SK-N-SH (cell line): ENCODE results near the gene CACNG3. TPM values are rescaled to one million over a fixed set of nuclear protein-coding genes. Genes with fewer than 3 reads are reported as not detected.

Source experiments
- CTCF ChIA-PET: fragments of 300-600, 350-600 bp; formaldehyde crosslinking; extraction: SDS; loops from one replicate; lab custom pipeline; 2021; lab: Yijun Ruan, JAX
- POLR2A ChIA-PET: fragments of 350-600 bp; sonication (Branson Sonifier 250); formaldehyde crosslinking; extraction: SDS; loops from one replicate; lab custom pipeline; 2020; ENCODE audit warnings: antibody characterized with exemption, inconsistent platforms; lab: Yijun Ruan, JAX
- DNase-seq: peaks from one replicate; pipeline ENCODE4 v3.0.0; 2012
- H2AFZ ChIP-seq: fragments of 200-600 bp; sonication (generic); 2 replicates; pipeline ENCODE4 v1.8.1; 2016; ENCODE audit warnings: antibody characterized with exemption, mild to moderate bottlenecking, low read depth
- H3F3A ChIP-seq: fragments of 200-600 bp; sonication (generic); replicated peaks from 2 replicates; pipeline ENCODE3; 2016; ENCODE audit warnings: antibody characterized with exemption, mild to moderate bottlenecking; ENCODE audit not compliant: insufficient read depth
- H3K27ac ChIP-seq, 2 experiments: fragments of 200-500 bp in 1 of 2; fragments of 200-600 bp in 1 of 2; sonication (Bioruptor generic) in 1 of 2; sonication (generic), shearing (Covaris generic) in 1 of 2; 2 replicates each; pipeline versions ENCODE4 v1.5.1 to v1.6.1; 2014 to 2016; ENCODE audit warnings: low read depth in 2 of 2, inconsistent platforms in 1 of 2, low read length in 1 of 2, mild to moderate bottlenecking in 1 of 2, mixed read lengths in 1 of 2
- H3K27me3 ChIP-seq: fragments of 200-600 bp; sonication (generic), shearing (Covaris generic); 2 replicates; pipeline ENCODE4 v1.6.1; 2016; ENCODE audit warnings: mixed run types; ENCODE audit not compliant: insufficient read depth
- H3K36me3 ChIP-seq, 2 experiments: fragments of 200-500 bp in 1 of 2; fragments of 200-600 bp in 1 of 2; sonication (Bioruptor generic) in 1 of 2; sonication (generic) in 1 of 2; replicated peaks in 1 of 2; 2 replicates each; pipeline versions ENCODE3 to v1.5.1; 2014 to 2016; ENCODE audit warnings: low read length in 1 of 2, mild to moderate bottlenecking in 1 of 2; ENCODE audit not compliant: insufficient read depth in 2 of 2, control insufficient read depth in 1 of 2
- H3K4me1 ChIP-seq, 2 experiments: fragments of 200-500 bp in 1 of 2; fragments of 200-600 bp in 1 of 2; sonication (Bioruptor generic) in 1 of 2; sonication (generic), shearing (Covaris generic) in 1 of 2; 2 replicates each; pipeline versions ENCODE4 v1.5.1 to v1.6.1; 2014 to 2016; ENCODE audit warnings: low read depth in 1 of 2, low read length in 1 of 2, mixed run types in 1 of 2; ENCODE audit not compliant: insufficient read depth in 2 of 2, control insufficient read depth in 1 of 2
- H3K4me2 ChIP-seq: fragments of 200-600 bp; sonication (generic), shearing (Covaris generic); 2 replicates; pipeline ENCODE4 v1.6.1; 2017; ENCODE audit warnings: mixed run types
- H3K4me3 ChIP-seq, 2 experiments: fragments of 200-500 bp in 1 of 2; fragments of 200-600 bp in 1 of 2; sonication (Bioruptor generic) in 1 of 2; sonication (generic), shearing (Covaris generic) in 1 of 2; 2 replicates each; pipeline versions ENCODE4 v1.5.1 to v1.8.1; 2014 to 2016; ENCODE audit warnings: low read depth in 2 of 2, inconsistent platforms in 1 of 2, low read length in 1 of 2, mild to moderate bottlenecking in 1 of 2, mixed read lengths in 1 of 2, moderate library complexity in 1 of 2
- H3K79me2 ChIP-seq: fragments of 200-600 bp; sonication (generic); 2 replicates; pipeline ENCODE4 v1.8.1; 2017; ENCODE audit warnings: mild to moderate bottlenecking; ENCODE audit not compliant: insufficient read depth
- H3K9ac ChIP-seq: fragments of 200-600 bp; sonication (generic); 2 replicates; pipeline ENCODE4 v1.6.1; 2017; ENCODE audit warnings: mixed run types
- H3K9me2 ChIP-seq: fragments of 200-600 bp; sonication (generic); 2 replicates; pipeline ENCODE4 v1.6.1; 2017; ENCODE audit warnings: mixed run types
- H3K9me3 ChIP-seq: fragments of 200-600 bp; sonication (generic); 2 replicates; pipeline ENCODE4 v1.6.1; 2017; ENCODE audit warnings: mixed run types, mild to moderate bottlenecking, moderate library complexity
- H4K20me1 ChIP-seq: fragments of 200-600 bp; sonication (generic); 2 replicates; pipeline ENCODE4 v1.6.1; 2017; ENCODE audit warnings: mild to moderate bottlenecking, mixed run types; ENCODE audit not compliant: insufficient read depth
- CTCF ChIP-seq: fragments of 200-600 bp; sonication (generic); IDR thresholded peaks from 2 replicates; pipeline ENCODE4 v1.6.1; 2017; ENCODE audit warnings: antibody characterized with exemption, mild to moderate bottlenecking, moderate library complexity
- ELF1 ChIP-seq: IDR thresholded peaks from 2 replicates; pipeline ENCODE4 v1.4.0; 2012
- EZH2phosphoT487 ChIP-seq: fragments of 200-600 bp; sonication (generic); IDR thresholded peaks from 2 replicates; pipeline ENCODE4 v1.6.1; 2017; ENCODE audit warnings: low read depth, mixed run types, mild to moderate bottlenecking, antibody characterized with exemption, moderate library complexity, borderline replicate concordance
- FOSL2 ChIP-seq: IDR thresholded peaks from 2 replicates; pipeline ENCODE4 v1.4.0; 2012; ENCODE audit warnings: low read depth, mild to moderate bottlenecking, moderate library complexity, borderline replicate concordance
- FOXJ3 ChIP-seq: sonication (generic); formaldehyde crosslinking; IDR thresholded peaks from 2 replicates; pipeline ENCODE4 v1.5.1; 2020; ENCODE audit warnings: mild to moderate bottlenecking, missing genetic modification reagents
- FOXM1 ChIP-seq: IDR thresholded peaks from 2 replicates; pipeline ENCODE4 v1.4.0; 2012; ENCODE audit warnings: low read depth, mild to moderate bottlenecking
- GABPA ChIP-seq: IDR thresholded peaks from 2 replicates; pipeline ENCODE4 v1.4.0; 2012; ENCODE audit warnings: low read depth, mild to moderate bottlenecking
- IRF3 ChIP-seq: fragments of 150-350 bp; IDR thresholded peaks from 2 replicates; pipeline ENCODE4 v1.6.1; 2016; ENCODE audit warnings: mild to moderate bottlenecking, low read depth, low read length
- RCOR1 ChIP-seq: fragments of 150-350 bp; IDR thresholded peaks from 2 replicates; pipeline ENCODE4 v1.6.1; 2017; ENCODE audit warnings: antibody characterized with exemption, low read length
- REST ChIP-seq: IDR thresholded peaks from 2 replicates; pipeline ENCODE4 v1.6.1; 2012; ENCODE audit warnings: mild to moderate bottlenecking, low read depth, low read length, moderate library complexity
- RFX5 ChIP-seq: IDR thresholded peaks from 2 replicates; pipeline ENCODE4 v1.6.1; 2012; ENCODE audit warnings: mild to moderate bottlenecking, improper control_type of control experiment, low read length
- RXRA ChIP-seq: IDR thresholded peaks from 2 replicates; pipeline ENCODE4 v1.4.0; 2012; ENCODE audit warnings: low read depth, mild to moderate bottlenecking, borderline replicate concordance
- USF1 ChIP-seq: IDR thresholded peaks from 2 replicates; pipeline ENCODE4 v1.4.0; 2012; ENCODE audit warnings: low read depth, borderline replicate concordance
- WGBS: methylation state at CpG from one replicate; pipeline ENCODE4 v1.1.6; 2017; ENCODE audit warnings: low lambda C conversion rate; 5-methylcytosine and 5-hydroxymethylcytosine counted together
- polyA plus RNA-seq, 3 experiments: library from polyadenylated mRNA; depleted of rRNA; stranded (reverse); fragments of >200 nt; gene quantifications; 2 replicates each; pipeline ENCODE4 v1.2.3, GENCODE V29; 2012

CACNG3 gene
- polyA plus RNA-seq, 1 of the 3 experiments (the other 2 are of a cell fraction) = not detected

GRCh38 chr16:24288516-24288915, 32.4 kb downstream of the CACNG3 start:
- Histone ChIP-seq H3K4me3 (no peak overlapping the region), H3K9me2 (no peaks in the 10 kb centered on the region), H3K4me1 (no peaks in the 10 kb centered on the region), H2AFZ (no peak overlapping the region), H3K4me2 (no peak overlapping the region), H3K9ac (no peak overlapping the region), H3F3A (no peaks in the 10 kb centered on the region), H3K36me3 (no peaks in the 10 kb centered on the region), H3K27ac (no peak overlapping the region), H3K27me3 (no peaks in the 10 kb centered on the region), H3K79me2 (no peaks in the 10 kb centered on the region), H4K20me1 (no peaks in the 10 kb centered on the region), H3K9me3 (no peaks in the 10 kb centered on the region)
- ChIA-PET CTCF (interaction anchor here (0.6 to 0.7 kb wide), 2 partner anchors 36 to 197 kb away, joined by 3 read pairs; no protein-coding TSS in a partner anchor), POLR2A (no interaction called here)
- TF ChIP-seq ELF1 (no peak), FOXJ3 (CRISPR knock-in tag) (no peak), REST (no peak), FOXM1 (no peak), FOSL2 (no peak), IRF3 (no peak), GABPA (no peak)
- 30% methylated on average over 2 of the region's 2 CpGs for WGBS
- DNase-seq = no peak

GRCh38 chr16:24289166-24289700, 33.1 kb downstream of the CACNG3 start:
- Histone ChIP-seq H3K27me3 (no peaks in the 10 kb centered on the region), H3K4me1 (no peaks in the 10 kb centered on the region), H3K9ac (no peak overlapping the region), H3K79me2 (no peaks in the 10 kb centered on the region), H3K4me2 (no peak overlapping the region), H3K9me2 (no peaks in the 10 kb centered on the region), H4K20me1 (no peaks in the 10 kb centered on the region), H3K9me3 (no peaks in the 10 kb centered on the region), H3K4me3 (no peak overlapping the region), H2AFZ (no peak overlapping the region), H3F3A (no peaks in the 10 kb centered on the region), H3K27ac (no peak overlapping the region), H3K36me3 (no peaks in the 10 kb centered on the region)
- CTCF ChIA-PET = interaction anchor here (0.7 kb wide), 1 partner anchor 37 kb away, joined by 3 read pairs; no protein-coding TSS in a partner anchor
- no peak for DNase-seq
- 18% methylated on average over 3 of the region's 3 CpGs for WGBS
- POLR2A ChIA-PET = no interaction called here
- TF ChIP-seq RCOR1 = no peak
- no peak for TF ChIP-seq GABPA
- no peak for TF ChIP-seq EZH2phosphoT487
- TF ChIP-seq IRF3 = no peak
- TF ChIP-seq USF1 = no peak
- no peak for TF ChIP-seq REST
- no peak for TF ChIP-seq FOXJ3 (CRISPR knock-in tag)
- TF ChIP-seq RXRA = no peak
- TF ChIP-seq CTCF = no peak
- no peak for TF ChIP-seq RFX5
